GM21381 (cell line): Measurements from ENCODE around the gene KIF13A.
"Not testable (repeated sequence)": the region's sequence is repeated elsewhere in the genome, so short reads cannot be mapped to it uniquely, and the experiment has no call there.

ENCODE experiments used
- ATAC-seq: cut with Tn5 transposase; IDR thresholded peaks from one replicate; pipeline ENCODE4 v1.9.1; 2021; ENCODE audit warnings: mild to moderate bottlenecking, moderate library complexity; ENCODE audit not compliant: unreplicated experiment

Gene KIF13A

GRCh38 chr6:17971128-17972073, 16.0 kb downstream of the KIF13A start:
- ATAC-seq = no peak

GRCh38 chr6:17968876-17969275, 18.6 kb downstream of the KIF13A start:
- ATAC-seq = no peak

- no peak for ATAC-seq
Measured at GRCh38 chr6:17967668-17968518, 19.5 kb downstream of the KIF13A start.

GRCh38 chr6:17966451-17966850, 21.0 kb downstream of the KIF13A start:
- no peak for ATAC-seq

GRCh38 chr6:17965397-17965796, 22.0 kb downstream of the KIF13A start:
- ATAC-seq = no peak

- ATAC-seq = no peak
Measured at GRCh38 chr6:17964633-17965032, 22.8 kb downstream of the KIF13A start.

GRCh38 chr6:17962436-17963031, 24.9 kb downstream of the KIF13A start:
- ATAC-seq = no peak

- ATAC-seq = no peak
Measured at GRCh38 chr6:17959302-17959701, 28.1 kb downstream of the KIF13A start.

GRCh38 chr6:17957904-17958620, 29.4 kb downstream of the KIF13A start:
- ATAC-seq = no peak

- no peak for ATAC-seq
Measured at GRCh38 chr6:17957498-17957897, 29.9 kb downstream of the KIF13A start.

GRCh38 chr6:17957086-17957485, 30.3 kb downstream of the KIF13A start:
- ATAC-seq = no peak

GRCh38 chr6:17950095-17950494, 37.3 kb downstream of the KIF13A start:
- ATAC-seq = no peak

GRCh38 chr6:17949168-17949567, 38.3 kb downstream of the KIF13A start:
- no peak for ATAC-seq

GRCh38 chr6:17948725-17949124, 38.7 kb downstream of the KIF13A start:
- ATAC-seq = no peak

- ATAC-seq = not testable (repeated sequence)
Measured at GRCh38 chr6:17947574-17947973, 39.9 kb downstream of the KIF13A start.

GRCh38 chr6:17945575-17945974, 41.9 kb downstream of the KIF13A start:
- ATAC-seq = no peak

- ATAC-seq = no peak
Measured at GRCh38 chr6:17945111-17945510, 42.3 kb downstream of the KIF13A start.

GRCh38 chr6:17941318-17941717, 46.1 kb downstream of the KIF13A start:
- no peak for ATAC-seq

- no peak for ATAC-seq
Measured at GRCh38 chr6:17940151-17940792, 47.2 kb downstream of the KIF13A start.

GRCh38 chr6:17938901-17939300, 48.5 kb downstream of the KIF13A start:
- no peak for ATAC-seq
